Endothelial cell of umbilical vein (primary cell): ENCODE data around the gene GPN3.

Experiments
- EZH2 ChIP-seq: IDR thresholded peaks from 2 replicates; pipeline ENCODE4 v1.6.1; 2012; ENCODE audit warnings: borderline replicate concordance, low read depth, mild to moderate bottlenecking, moderate library complexity, low read length, inconsistent platforms; ENCODE audit not compliant: severe bottlenecking
- FOS ChIP-seq: IDR thresholded peaks from 2 replicates; pipeline ENCODE4 v1.6.1; 2011; ENCODE audit warnings: mild to moderate bottlenecking, low read length, moderate library complexity, borderline replicate concordance; ENCODE audit not compliant: insufficient read depth
- GATA2 ChIP-seq: IDR thresholded peaks from 2 replicates; pipeline ENCODE4 v1.7.0; 2011; ENCODE audit warnings: low read depth, mild to moderate bottlenecking, moderate library complexity, mixed read lengths, low read length; ENCODE audit not compliant: insufficient read length, insufficient read depth
- MAX ChIP-seq: IDR thresholded peaks from 2 replicates; pipeline ENCODE4 v1.6.1; 2011; ENCODE audit not compliant: insufficient read depth, insufficient read length
- MYC ChIP-seq: IDR thresholded peaks from one replicate; pipeline ENCODE4 v1.6.1; 2011; ENCODE audit warnings: mild to moderate bottlenecking, low read depth, low read length
- POLR2A ChIP-seq: IDR thresholded peaks from 2 replicates; pipeline ENCODE4 v1.6.1; 2012; ENCODE audit warnings: low read depth, mild to moderate bottlenecking, control low read depth, low read length
- POLR2AphosphoS5 ChIP-seq: IDR thresholded peaks from 2 replicates; pipeline ENCODE4 v1.6.1; 2012; ENCODE audit warnings: low read depth, mild to moderate bottlenecking, control low read depth, low read length, moderate library complexity; ENCODE audit not compliant: insufficient read depth
- TF ChIP-seq, protein P1 (sequence below), 2 donors: IDR thresholded peaks; 1 replicate in 1 of 2; 2 replicates in 1 of 2; pipeline ENCODE4 v1.5.1; 2011; ENCODE audit warnings: low read length in 2 of 2, mild to moderate bottlenecking in 2 of 2, moderate library complexity in 2 of 2, control low read depth in 1 of 2, inconsistent platforms in 1 of 2, low read depth in 1 of 2; ENCODE audit not compliant: insufficient read depth in 1 of 2; ENCODE audit errors: extremely low read depth in 1 of 2

GRCh38 chr12:110403146-110403975 lies 64.7 kb downstream of the GPN3 start, which contains the start of gene ANAPC7:
- TF ChIP-seq POLR2A (peak; percentile 83), GATA2 (no peak), POLR2AphosphoS5 (peak; percentile 86), MAX (peak; percentile 85), EZH2 (no peak), FOS (no peak), MYC (peak; percentile 7)
- TF ChIP-seq, protein P1, sequence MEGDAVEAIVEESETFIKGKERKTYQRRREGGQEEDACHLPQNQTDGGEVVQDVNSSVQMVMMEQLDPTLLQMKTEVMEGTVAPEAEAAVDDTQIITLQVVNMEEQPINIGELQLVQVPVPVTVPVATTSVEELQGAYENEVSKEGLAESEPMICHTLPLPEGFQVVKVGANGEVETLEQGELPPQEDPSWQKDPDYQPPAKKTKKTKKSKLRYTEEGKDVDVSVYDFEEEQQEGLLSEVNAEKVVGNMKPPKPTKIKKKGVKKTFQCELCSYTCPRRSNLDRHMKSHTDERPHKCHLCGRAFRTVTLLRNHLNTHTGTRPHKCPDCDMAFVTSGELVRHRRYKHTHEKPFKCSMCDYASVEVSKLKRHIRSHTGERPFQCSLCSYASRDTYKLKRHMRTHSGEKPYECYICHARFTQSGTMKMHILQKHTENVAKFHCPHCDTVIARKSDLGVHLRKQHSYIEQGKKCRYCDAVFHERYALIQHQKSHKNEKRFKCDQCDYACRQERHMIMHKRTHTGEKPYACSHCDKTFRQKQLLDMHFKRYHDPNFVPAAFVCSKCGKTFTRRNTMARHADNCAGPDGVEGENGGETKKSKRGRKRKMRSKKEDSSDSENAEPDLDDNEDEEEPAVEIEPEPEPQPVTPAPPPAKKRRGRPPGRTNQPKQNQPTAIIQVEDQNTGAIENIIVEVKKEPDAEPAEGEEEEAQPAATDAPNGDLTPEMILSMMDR (IDR thresholded peaks at IDR 0.05; ENCODE audit: extremely low read depth in 1 of 2, insufficient read depth in 1 of 2, low read depth in 1 of 2, low read length in 2 of 2), result no peak
